Erythroblast (primary cell): ENCODE results near the gene KCNQ2.
A peak's percentile ranks its signal among the peaks of the same experiment; 100 is the strongest.
"Not testable (repeated sequence)": the region's sequence is repeated elsewhere in the genome, so short reads cannot be mapped to it uniquely, and the experiment has no call there.

ENCODE experiments used
- DNase-seq, 2 experiments: peaks; one replicate each; lab custom pipeline; 2025; lab: John Stamatoyannopoulos, UW
- GATA1 ChIP-seq: IDR thresholded peaks from 2 replicates; pipeline ENCODE4 v1.6.1; 2011; ENCODE audit warnings: low read depth, mild to moderate bottlenecking, control low read depth, low read length, moderate library complexity
- POLR2A ChIP-seq: IDR thresholded peaks from 2 replicates; pipeline ENCODE4 v1.6.1; 2011; ENCODE audit warnings: mild to moderate bottlenecking, low read length

Gene KCNQ2

DNA sequence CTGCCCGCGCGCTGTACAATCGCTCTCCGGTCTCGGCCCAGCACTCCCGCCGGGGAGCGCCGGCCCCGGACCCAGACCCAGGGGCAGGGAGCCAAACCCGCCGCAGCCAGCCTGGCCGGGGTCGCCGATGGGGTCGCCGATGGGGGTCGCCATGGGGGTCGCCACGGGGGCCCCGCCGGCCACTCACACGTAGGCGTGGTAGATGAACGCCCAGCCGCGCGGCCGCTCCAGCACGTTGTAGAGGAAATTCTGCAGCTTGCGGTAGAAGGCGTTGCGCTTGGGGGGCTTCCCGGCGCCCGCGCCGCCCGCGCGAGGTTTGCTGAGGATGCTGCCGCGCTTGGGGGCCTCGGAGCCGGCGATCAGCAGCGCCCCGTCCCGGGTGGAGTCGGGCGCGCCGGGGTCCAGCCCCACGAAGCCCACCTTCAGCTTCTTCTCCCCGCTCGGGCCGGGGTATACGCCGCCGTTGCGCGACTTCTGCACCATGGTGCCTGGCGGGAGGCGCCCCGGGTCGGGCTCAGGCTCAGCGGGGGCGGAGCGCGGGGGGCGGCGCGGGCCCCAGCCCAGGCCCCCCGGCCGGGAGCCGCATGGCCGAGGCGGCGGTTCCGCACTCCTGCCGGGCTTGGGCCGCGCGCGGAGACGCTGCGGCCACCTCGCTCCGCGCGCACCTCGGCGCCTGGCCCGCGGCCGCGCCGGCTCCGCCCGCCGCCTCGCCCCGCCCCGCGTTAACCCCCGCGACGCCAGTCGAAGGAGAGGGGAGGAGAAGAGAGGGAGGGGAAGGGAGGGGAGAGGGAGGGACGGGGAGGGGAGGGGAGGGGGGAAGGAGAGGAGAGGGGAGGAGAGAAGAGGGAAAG is at the start of gene KCNQ2:
KCNQ2 (minus strand) TSS at position 675 of the 851 bp plus-strand sequence; CDS start at position 483, 192 bp downstream.
- no peak for TF ChIP-seq POLR2A
- TF ChIP-seq GATA1, result no peak
- DNase-seq, result no peak

DNA sequence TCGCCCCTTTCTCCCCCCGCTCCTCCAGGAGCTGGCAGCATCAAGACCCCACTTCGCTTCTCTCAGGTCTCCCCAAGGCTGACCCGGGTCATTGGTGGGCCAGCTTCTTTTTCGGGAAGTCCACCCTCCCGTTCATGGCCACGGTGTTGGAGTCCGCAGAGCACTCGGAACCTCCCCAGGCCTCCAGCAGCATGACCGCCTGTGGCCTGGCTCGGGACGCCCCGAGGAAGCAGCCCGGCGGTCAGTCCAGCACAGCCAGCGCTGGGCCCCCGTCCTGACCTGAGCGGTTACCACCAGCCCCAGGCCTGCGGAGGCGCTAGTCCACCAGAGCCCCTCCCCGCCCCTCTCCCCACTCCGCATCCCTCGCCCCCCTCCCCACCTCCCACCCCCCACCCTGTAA is 49.1 kb upstream of the KCNQ2 start:
- no peak for DNase-seq
- TF ChIP-seq GATA1 (no peak), POLR2A (no peak)

GRCh38 chr20:63520934-63521601 is 48.6 kb upstream of the KCNQ2 start:
- DNase-seq, result peak; percentile 84 to 90

DNA sequence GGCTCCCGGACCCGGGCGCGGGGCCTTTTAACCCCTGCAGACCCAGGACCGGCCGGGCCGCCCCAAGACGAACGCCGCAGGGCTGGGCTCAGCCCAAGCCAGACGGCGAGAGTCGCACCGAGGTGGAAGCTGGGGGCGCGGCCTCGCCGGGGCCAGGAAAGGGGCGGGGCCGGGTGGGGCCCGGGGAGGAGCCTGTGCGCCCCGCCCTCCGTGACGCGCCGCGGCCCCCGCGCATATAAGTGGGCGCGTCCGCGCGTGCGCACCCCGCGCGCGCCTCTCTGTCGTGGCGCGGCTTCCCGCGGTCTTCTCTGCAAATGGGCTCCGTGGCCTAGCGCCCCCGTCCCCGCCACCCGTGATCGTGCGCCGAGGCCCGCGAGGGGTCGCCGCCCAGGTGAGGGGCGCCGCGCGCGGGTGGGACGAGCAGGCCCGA is 48.1 kb upstream of the KCNQ2 start, which contains the start of gene PPDPF:
PPDPF (plus strand) TSS at position 262 of the 430 bp plus-strand sequence. CDS start 544 bp downstream, outside the sequence.
- TF ChIP-seq GATA1 (no peak), POLR2A (peak; percentile 72)
- DNase-seq, result peak; percentile 89 to 96

More at GRCh38 chr20:63520934-63521601, 48.6 kb upstream of the KCNQ2 start:
- TF ChIP-seq POLR2A (peak; percentile 42), GATA1 (no peak)

GRCh38 chr20:63519668-63520503 is 47.4 kb upstream of the KCNQ2 start:
- DNase-seq, result peak; percentile 64 to 70
- TF ChIP-seq POLR2A, result no peak
- no peak for TF ChIP-seq GATA1

DNA sequence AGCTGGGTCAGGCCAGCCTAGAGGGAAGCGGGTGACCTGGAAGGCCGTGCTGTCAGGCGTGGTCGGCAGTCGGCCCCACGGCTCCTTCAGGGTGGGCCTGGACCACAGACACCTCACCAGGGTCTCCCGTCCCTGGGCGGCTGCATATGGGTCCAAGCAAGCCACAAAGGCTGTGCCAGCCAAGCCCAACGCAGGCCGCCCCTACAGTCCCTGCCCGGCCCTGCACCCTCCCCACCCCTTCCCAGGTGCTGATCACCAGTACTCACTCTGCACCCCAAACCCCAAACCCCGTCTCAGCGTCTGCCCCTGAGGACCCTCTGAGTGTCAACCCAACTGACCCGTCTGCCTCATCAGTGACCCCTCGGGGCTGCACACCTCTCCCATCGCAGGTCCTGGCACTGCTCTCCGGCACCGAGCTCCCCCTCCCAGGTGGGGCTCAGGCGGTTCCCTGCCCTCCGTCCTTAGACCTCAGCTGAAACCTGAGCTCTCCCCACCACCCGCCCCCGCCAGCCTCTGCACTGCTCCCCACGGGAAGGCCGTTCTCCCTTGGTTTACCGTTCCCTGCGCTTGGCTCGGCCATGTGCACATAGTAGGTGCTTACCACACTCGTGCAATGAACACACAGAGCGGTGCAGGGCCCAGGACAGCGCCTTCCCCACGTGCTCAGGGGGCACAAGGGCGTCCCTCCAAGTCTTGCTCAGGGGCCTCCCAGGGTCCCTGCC is 46.7 kb upstream of the KCNQ2 start:
- TF ChIP-seq POLR2A (no peak), GATA1 (no peak)
- no peak for DNase-seq

DNA sequence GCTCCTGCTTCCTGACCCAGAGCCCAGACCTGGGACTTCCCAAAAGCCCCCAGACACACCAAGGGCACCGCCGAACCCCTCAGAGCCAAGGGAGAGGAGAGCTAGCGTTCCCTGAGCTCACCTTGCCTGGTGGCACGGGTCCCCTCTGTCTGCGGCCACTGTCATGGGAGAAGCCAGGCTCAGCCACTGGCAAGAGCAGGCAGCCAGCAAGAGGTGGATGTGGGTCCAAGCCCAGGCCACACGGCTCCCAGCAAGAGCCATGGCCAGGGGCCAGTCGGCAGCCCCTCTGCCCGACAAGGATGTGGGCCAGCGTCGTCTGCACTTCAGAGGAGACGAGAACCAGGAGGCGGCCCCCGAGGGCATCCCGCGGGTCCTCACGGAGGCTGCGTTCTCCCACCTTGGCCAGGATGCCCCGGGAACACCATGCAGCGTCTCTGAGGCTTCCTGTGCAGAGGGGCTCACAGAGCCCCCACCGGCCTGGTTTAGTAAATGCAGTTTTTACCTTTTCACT is 46.0 kb upstream of the KCNQ2 start:
- no peak for DNase-seq
- TF ChIP-seq GATA1 (no peak), POLR2A (no peak)

GRCh38 chr20:63517376-63518309 is 45.2 kb upstream of the KCNQ2 start:
- TF ChIP-seq POLR2A (no peak), GATA1 (no peak)
- DNase-seq, result no peak

GRCh38 chr20:63514520-63514919 is 42.1 kb upstream of the KCNQ2 start:
- DNase-seq, result not testable (repeated sequence)

GRCh38 chr20:63513207-63513606 is 40.8 kb upstream of the KCNQ2 start:
- TF ChIP-seq GATA1 (no peak), POLR2A (no peak)

GRCh38 chr20:63509088-63509564 is 36.7 kb upstream of the KCNQ2 start:
- TF ChIP-seq POLR2A (no peak), GATA1 (no peak)
- no peak for DNase-seq

More at GRCh38 chr20:63513207-63513606, 40.8 kb upstream of the KCNQ2 start:
- DNase-seq, result no peak
